ENCODE measurements around the gene DOCK8.

The DOCK8 gene

GRCh38 chr9:482739-483138, 268.1 kb downstream of the DOCK8 start:
- POLR2A ChIA-PET, result no interaction called here
- TF ChIP-seq CTCF (IDR thresholded peaks at IDR 0.05; ENCODE audit: insufficient read depth, low read length, missing control alignments), result no peak
- CTCF ChIA-PET, result no interaction called here
- no peak overlapping the region for H3K4me3 ChIP-seq (ENCODE audit: low read depth, low read length)
- no peak for DNase-seq (ENCODE audit: low read depth, low spot score)

- no peak for TF ChIP-seq CTCF (IDR thresholded peaks at IDR 0.05; ENCODE audit: insufficient read depth, low read length, missing control alignments)
- CTCF ChIA-PET, result no interaction called here
- H3K4me3 ChIP-seq (ENCODE audit: low read depth, low read length), result no peak overlapping the region
- DNase-seq (ENCODE audit: low read depth, low spot score), result no peak
- POLR2A ChIA-PET, result no interaction called here
These were observed 271.5 kb downstream of the DOCK8 start for GRCh38 chr9:486156-486555.

- DNase-seq (ENCODE audit: low read depth, low spot score), result no peak
- TF ChIP-seq CTCF (IDR thresholded peaks at IDR 0.05; ENCODE audit: insufficient read depth, low read length, missing control alignments), result no peak
- ChIA-PET CTCF (no interaction called here), POLR2A (no interaction called here)
- no peak overlapping the region for H3K4me3 ChIP-seq (ENCODE audit: low read depth, low read length)
These were observed 272.8 kb downstream of the DOCK8 start for GRCh38 chr9:487429-487828.

- ChIA-PET POLR2A (no interaction called here), CTCF (no interaction called here)
- DNase-seq (ENCODE audit: low read depth, low spot score), result no peak
- TF ChIP-seq CTCF (IDR thresholded peaks at IDR 0.05; ENCODE audit: insufficient read depth, low read length, missing control alignments), result no peak
- H3K4me3 ChIP-seq (ENCODE audit: low read depth, low read length), result no peak overlapping the region
These were observed 273.8 kb downstream of the DOCK8 start for GRCh38 chr9:488448-488847.

GRCh38 chr9:489198-490197, 274.8 kb downstream of the DOCK8 start:
- H3K4me3 ChIP-seq (ENCODE audit: low read depth, low read length), result no peak overlapping the region
- no peak for TF ChIP-seq CTCF (IDR thresholded peaks at IDR 0.05; ENCODE audit: insufficient read depth, low read length, missing control alignments)
- ChIA-PET POLR2A (no interaction called here), CTCF (no interaction called here)
- DNase-seq (ENCODE audit: low read depth, low spot score), result no peak

GRCh38 chr9:494764-495163, 280.1 kb downstream of the DOCK8 start:
- ChIA-PET CTCF (no interaction called here), POLR2A (no interaction called here)
- TF ChIP-seq CTCF (IDR thresholded peaks at IDR 0.05; ENCODE audit: insufficient read depth, low read length, missing control alignments), result no peak
- no peak overlapping the region for H3K4me3 ChIP-seq (ENCODE audit: low read depth, low read length)
- DNase-seq (ENCODE audit: low read depth, low spot score), result no peak
